OCI-LY3 (cell line): ENCODE data around the gene KANSL1.
"Not testable (repeated sequence)": the region's sequence is repeated elsewhere in the genome, so short reads cannot be mapped to it uniquely, and the experiment has no call there.

Source experiments
- CTCF ChIP-seq: fragments of 200-600, 300-600 bp; sonication (generic); IDR thresholded peaks from 2 replicates; pipeline ENCODE4 v1.5.1; 2014; ENCODE audit warnings: antibody characterized with exemption, low read length, low read depth
- EZH2phosphoT487 ChIP-seq: fragments of 200-600 bp; shearing (Covaris generic); IDR thresholded peaks from 2 replicates; pipeline ENCODE4 v1.6.1; 2018; ENCODE audit warnings: antibody characterized with exemption, mixed run types, low read depth

- not testable (repeated sequence) for TF ChIP-seq CTCF, EZH2phosphoT487
These were observed 91.2 kb downstream of the KANSL1 start for GRCh38 chr17:46101785-46102617.
